HTR-8/SVneo (cell line): ENCODE measurements around the gene RHCG.
A peak's percentile ranks its signal among the peaks of the same experiment; 100 is the strongest.

ENCODE experiments used
- DNase-seq: peaks from one replicate; pipeline ENCODE4 v3.0.0; 2011; ENCODE audit warnings: low spot score, mixed read lengths; ENCODE audit not compliant: insufficient read length
- FAIRE-seq: peaks from 2 replicates; lab custom pipeline; 2011; peaks lifted over from hg19 to GRCh38; lab: Jason Lieb, UNC

Gene RHCG

GRCh38 chr15:89496155-89497098, at the start of gene RHCG:
Gene RHCG (minus strand): TSS chr15:89496583. CDS start chr15:89496544, 39 bp downstream.
- DNase-seq, result no peak
- no peak for FAIRE-seq

GRCh38 chr15:89543389-89543788, 47.0 kb upstream of the RHCG start:
- DNase-seq, result no peak

GRCh38 chr15:89542369-89542768, 46.0 kb upstream of the RHCG start:
- no peak for FAIRE-seq

More at GRCh38 chr15:89543389-89543788, 47.0 kb upstream of the RHCG start:
- no peak for FAIRE-seq

GRCh38 chr15:89539027-89539426, 42.6 kb upstream of the RHCG start:
- FAIRE-seq (no peak), DNase-seq (no peak)

More at GRCh38 chr15:89542369-89542768, 46.0 kb upstream of the RHCG start:
- no peak for DNase-seq

GRCh38 chr15:89533861-89534544, 37.6 kb upstream of the RHCG start:
- FAIRE-seq, result no peak
- DNase-seq, result no peak

- FAIRE-seq (no peak), DNase-seq (peak; percentile 19)
These were observed 35.6 kb upstream of the RHCG start for GRCh38 chr15:89531796-89532537.

GRCh38 chr15:89530976-89531375, 34.6 kb upstream of the RHCG start:
- no peak for FAIRE-seq
- DNase-seq, result no peak

- FAIRE-seq (no peak), DNase-seq (no peak)
These were observed 32.5 kb upstream of the RHCG start for GRCh38 chr15:89528757-89529352.

GRCh38 chr15:89526601-89527441, 30.4 kb upstream of the RHCG start:
- FAIRE-seq (no peak), DNase-seq (no peak)

GRCh38 chr15:89526181-89526580, 29.8 kb upstream of the RHCG start:
- no peak for FAIRE-seq
- DNase-seq, result no peak

GRCh38 chr15:89524184-89524583, 27.8 kb upstream of the RHCG start:
- FAIRE-seq, result no peak
- DNase-seq, result no peak

GRCh38 chr15:89523101-89523500, 26.7 kb upstream of the RHCG start:
- DNase-seq, result no peak
- FAIRE-seq, result no peak

- FAIRE-seq (no peak), DNase-seq (no peak)
These were observed 25.2 kb upstream of the RHCG start for GRCh38 chr15:89521605-89522004.

GRCh38 chr15:89515477-89515876, 19.1 kb upstream of the RHCG start:
- FAIRE-seq (no peak), DNase-seq (no peak)

GRCh38 chr15:89514596-89515406, 18.4 kb upstream of the RHCG start:
- FAIRE-seq (no peak), DNase-seq (no peak)

GRCh38 chr15:89514186-89514585, 17.8 kb upstream of the RHCG start:
- DNase-seq (no peak), FAIRE-seq (no peak)

GRCh38 chr15:89513284-89513683, 16.9 kb upstream of the RHCG start:
- DNase-seq (no peak), FAIRE-seq (no peak)

- FAIRE-seq (no peak), DNase-seq (no peak)
These were observed 16.2 kb upstream of the RHCG start for GRCh38 chr15:89512631-89513030.
